ENCODE data around the gene CD300C.
"Not testable (repeated sequence)": the region's sequence is repeated elsewhere in the genome, so short reads cannot be mapped to it uniquely, and the experiment has no call there.

Gene CD300C

GRCh38 chr17:74561586-74561985 lies 15.7 kb upstream of the CD300C start:
- DNase-seq = no peak

DNA sequence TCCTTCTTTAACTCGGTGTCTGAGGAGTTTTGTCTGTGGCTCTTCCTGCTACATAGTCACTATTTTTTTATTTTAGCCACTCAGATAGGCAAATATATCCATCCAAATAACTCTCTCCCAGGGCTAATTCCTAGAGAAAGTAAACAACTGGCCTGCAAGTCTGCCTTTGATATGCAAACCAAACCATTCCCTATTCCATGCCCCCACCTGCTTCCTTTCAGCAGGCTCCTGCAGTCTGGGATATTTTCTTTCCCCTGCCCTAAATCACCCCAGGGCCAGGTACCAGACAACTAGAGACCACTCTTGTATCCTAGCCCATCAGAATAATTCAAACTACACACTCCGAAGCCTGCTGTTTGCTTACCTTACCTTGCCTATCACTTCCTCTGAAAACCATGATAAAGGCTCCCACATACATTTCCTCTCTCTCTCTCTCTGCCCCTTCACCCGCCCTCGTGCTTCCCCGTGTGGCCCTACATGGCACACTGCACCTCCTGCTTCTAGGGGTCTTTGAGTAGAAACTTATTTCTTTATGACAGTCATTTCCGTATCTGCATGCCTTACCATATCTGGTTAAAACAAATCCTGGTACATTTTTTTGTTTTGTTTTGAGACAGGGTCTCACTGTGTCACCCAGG lies 13.1 kb upstream of the CD300C start:
- no peak for DNase-seq

DNA sequence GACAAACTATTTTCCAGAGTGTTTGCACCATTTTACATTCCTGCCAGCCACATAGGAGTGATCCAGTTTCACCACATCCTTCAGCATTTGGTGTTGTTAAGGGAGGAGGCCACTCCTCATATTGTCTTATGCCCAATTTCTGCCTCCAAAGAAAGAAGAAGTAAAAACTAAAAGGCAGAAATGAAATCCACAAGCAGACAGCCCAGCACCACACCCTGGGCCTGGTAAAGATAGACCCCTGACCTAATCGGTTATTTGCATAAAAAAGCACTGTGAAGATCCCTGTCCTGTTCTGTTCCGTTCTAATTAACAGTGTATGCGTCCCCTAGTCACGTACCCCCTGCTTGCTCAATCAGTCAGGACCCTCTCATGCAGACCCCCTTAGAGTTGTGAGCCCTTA lies 12.5 kb upstream of the CD300C start:
- not testable (repeated sequence) for DNase-seq

DNA sequence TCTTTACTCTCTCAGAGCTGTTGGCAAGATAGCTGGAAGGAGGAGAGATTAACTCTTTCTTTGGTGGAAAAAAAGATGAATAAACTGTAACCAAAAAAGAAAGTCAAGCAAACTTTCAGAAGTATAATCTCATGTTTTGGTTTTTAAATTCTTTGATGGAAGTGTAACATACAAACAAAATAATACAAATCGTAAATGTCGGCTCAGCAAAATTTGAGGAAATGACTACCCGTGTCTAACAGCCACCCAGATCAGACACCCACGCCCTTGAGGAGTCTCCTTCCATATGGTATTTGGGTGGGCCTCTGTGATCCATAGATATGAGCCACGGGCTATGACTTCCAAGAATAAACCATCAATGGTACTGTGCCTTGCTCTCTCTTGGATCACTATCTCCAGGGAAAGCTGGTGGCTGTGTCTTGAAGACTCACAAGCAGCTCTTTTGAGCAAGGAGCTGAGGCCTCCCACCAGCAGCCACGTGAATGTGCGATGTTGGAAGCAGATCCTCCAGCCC lies 9.6 kb upstream of the CD300C start:
- DNase-seq = no peak

DNA sequence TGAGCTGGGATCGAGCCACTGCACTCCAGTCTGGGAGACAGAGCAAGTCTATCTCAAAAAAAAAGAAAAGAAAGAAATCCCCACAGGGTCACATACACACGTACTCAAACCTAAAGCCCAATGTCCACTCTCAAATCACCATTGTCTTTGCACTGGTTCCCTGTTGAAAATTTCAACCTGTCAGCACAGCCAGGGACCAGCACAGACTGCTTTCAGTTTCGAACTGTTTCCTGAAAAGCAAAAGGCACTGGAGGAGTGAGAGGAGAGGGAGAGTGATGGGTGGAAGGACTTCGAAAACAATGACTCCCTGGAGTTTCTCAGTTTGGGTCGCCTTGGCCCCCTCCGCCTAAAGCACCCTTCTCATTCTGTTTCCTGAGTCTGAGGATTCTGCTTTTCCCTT lies 9.0 kb upstream of the CD300C start:
- no peak for DNase-seq

DNA sequence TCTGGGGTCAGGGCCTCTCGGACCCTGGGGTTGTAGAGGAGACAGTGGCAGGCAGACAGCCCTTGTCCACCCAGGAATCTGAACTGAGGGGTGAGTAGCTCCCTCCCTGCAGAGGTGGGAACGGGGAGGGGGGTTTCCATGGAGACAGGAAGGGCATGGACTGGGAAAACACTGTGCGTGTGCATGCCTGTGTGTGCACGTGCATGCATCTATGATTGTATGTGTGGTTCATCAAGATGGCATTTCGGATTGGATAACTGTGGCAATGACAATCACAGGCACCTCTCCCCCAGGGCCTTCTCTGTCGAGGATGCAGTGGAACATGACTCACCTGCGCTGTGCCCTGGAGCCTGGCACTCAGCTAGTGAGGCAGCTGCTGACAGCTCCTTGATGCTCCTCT lies 6.1 kb upstream of the CD300C start:
- DNase-seq = no peak

GRCh38 chr17:74550602-74551001 lies 4.7 kb upstream of the CD300C start:
- no peak for DNase-seq

DNA sequence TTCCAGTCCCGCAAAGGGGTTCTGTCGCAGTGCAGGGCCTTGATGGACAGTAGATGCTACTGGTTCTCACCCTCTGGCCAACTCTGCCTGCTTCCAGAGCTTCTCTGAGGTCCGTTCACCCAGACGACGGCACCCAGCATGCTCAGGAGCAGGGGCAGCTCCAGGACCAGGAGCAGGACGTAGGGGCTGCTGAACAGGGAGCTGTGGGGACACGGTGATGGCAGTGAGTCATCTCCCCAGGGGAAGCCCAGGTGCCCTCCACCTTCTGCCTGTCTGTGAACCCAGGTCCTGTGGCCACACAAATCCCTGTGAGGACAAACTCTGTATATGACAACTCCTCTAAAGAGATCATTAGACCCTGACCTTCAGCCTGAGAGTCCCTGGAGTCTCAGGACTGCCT lies 3.4 kb upstream of the CD300C start:
- no peak for DNase-seq

DNA sequence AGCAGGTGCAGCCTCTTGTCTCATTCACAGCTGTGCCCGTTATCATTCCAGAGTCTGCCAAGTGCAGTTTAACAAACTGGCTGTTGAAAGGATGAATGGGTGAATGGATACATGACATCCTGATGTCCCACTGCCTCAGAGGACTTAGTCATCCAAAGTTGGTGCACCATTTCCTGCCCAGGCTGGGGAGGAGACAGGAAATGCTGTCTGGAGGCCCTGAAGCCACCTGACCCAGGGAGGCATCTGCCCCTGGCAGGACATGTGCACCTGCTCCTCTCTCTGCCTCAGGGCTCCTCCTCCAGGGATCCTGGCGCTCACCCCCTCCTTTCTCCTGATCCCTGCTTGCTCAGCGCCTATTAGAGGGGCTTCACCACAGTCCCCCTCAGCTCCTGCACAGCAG lies 1.8 kb upstream of the CD300C start:
- no peak for DNase-seq

DNA sequence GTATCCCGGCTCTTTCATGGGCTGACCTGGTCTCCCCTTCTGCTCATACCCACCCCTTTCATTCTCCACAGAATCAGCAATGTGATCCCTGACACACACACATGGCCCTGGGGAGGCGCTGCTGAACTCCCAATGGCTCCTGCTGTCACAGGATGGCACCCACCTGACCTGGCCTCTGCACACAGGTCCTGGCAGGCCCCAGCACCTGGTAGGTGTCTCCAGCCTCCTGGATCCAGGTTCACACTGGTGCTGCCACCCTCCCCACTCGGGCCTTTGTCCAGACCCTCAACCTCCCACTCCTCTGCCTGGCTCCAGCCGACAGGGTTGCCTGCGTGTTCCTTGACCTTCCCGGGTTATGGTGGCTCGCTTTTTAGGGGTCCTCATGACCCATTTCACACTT lies 1.3 kb upstream of the CD300C start:
- no peak for DNase-seq

DNA sequence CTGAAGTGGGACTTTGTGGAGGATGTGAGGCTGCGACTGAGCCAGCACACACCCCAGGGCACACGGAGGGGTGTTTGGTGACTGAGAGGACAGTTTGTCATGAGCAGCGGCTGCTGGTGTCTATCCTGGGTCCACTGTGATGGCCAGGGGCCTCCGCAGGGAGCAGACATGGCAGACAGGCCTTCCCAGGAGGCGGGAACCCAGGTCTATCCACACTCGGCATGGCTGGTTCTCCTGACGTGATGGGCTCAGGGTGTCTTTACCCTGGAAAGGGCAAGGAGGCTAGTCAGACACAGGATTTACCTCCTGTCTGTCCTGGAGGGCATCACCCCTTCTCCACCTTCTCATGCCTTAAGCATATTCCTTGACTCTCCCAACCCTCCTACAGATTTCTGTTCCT lies 671 bp upstream of the CD300C start:
- DNase-seq = no peak

- no peak for DNase-seq
Observed at GRCh38 chr17:74544991-74545842, 698 bp downstream of the CD300C start.

DNA sequence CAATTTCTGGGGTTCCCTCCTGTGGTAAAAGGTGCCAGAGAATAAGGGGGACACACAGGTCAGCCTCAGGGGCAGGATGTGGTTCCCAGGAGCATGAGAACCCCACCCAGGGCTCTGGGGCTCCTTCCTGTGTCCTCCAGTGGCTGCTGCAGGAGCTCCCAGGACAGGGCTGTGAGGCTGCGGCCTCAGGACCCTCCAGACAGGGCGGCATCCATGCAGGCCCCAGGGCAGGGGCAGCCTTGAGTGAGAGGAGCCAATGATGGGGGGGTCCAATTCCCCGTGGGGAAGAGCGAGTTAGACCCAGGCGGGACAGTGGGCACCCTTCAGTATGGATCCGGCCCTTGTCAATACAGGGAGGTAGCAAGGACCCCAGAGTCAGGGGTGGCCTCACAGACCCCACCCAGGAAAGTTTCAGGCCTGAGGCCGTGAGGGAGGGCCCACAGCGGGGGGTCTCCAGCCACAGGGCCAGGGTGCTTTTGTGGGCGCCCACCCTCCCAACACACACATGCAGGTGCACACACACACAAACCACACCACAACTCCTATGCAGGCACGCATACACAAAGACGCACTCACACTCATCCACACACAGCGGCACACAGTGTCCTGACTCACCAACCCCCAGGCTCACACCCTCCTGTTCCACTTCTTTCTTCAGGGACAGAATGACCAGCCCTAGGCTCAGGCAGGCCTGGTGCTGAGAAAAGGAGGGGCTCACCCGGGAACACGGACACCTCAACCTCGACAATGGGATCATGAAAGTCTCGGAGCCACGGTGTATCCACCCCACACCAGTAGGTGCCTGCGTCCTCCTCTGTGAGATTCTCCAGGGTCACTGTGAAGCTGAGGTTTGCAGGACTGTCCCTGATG lies 1.8 kb downstream of the CD300C start:
- no peak for DNase-seq

DNA sequence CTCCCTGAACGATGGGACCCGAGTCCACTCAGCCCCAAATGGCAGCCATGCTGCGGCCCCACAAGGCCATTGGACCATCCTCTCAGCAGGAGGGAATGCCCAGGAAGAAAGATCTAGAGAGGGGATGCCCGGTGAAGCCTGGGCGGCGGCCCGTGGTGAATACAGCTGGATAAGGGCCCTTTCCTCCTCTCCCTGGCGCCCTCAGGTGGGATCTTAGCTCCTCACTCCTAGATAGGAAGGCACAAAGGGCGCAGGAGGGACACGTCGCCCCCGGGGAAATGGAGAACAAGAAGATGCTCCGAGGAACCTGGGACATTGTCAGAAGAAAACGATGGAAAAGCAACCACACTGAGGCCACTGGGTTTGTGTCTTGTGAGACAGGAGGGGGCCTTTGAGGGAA lies 2.5 kb downstream of the CD300C start:
- no peak for DNase-seq

DNA sequence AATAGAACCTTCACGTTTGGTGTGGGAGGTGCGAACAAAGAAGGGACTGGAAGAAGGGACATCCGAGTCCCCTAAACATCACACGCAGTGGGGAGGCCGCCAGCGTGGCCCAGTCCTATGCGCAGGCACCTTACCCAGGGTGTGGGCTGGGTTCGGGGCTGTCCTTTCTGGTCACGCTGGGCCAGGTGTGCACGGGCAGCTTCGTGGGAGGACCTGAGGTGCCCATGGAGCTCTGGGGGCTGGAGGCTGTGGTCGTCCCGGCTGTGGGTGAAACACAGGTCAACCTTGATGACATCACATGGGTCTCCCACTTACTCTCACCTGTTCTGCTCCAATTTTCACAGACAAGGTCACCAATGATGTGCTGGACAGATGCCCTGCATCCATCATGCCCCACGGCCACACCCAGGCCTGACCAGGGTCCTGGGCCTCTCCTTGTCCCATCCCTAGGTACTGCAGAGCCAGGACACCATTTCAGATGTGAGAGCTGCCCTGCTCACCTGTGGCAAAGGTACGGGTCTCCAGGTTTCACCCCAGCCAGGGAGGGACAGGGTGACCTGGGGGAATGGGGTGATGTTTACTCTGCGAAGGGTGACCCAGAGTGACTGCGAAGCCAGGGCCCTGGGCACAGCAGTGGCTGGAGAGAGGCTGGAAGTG lies 3.1 kb downstream of the CD300C start:
- no peak for DNase-seq

DNA sequence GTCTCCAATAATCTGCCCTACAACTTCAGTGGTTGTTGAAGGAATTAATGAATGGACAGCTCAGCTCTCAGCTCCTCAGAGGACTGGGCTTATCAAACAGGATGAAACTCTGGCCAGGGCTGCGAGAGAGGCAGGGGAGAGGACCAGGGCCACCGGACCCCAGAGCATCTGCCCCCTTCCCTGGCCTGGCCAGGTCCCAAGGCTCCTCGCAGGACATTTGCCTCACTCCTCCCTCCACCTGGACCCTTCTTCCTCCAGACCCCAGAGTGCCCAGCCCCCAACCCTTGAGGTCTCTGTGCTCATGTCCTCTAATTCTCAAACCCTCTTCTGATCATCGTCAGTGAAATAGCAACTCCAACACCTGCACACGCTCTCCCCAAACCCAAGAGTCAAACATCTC lies 3.7 kb downstream of the CD300C start:
- no peak for DNase-seq

DNA sequence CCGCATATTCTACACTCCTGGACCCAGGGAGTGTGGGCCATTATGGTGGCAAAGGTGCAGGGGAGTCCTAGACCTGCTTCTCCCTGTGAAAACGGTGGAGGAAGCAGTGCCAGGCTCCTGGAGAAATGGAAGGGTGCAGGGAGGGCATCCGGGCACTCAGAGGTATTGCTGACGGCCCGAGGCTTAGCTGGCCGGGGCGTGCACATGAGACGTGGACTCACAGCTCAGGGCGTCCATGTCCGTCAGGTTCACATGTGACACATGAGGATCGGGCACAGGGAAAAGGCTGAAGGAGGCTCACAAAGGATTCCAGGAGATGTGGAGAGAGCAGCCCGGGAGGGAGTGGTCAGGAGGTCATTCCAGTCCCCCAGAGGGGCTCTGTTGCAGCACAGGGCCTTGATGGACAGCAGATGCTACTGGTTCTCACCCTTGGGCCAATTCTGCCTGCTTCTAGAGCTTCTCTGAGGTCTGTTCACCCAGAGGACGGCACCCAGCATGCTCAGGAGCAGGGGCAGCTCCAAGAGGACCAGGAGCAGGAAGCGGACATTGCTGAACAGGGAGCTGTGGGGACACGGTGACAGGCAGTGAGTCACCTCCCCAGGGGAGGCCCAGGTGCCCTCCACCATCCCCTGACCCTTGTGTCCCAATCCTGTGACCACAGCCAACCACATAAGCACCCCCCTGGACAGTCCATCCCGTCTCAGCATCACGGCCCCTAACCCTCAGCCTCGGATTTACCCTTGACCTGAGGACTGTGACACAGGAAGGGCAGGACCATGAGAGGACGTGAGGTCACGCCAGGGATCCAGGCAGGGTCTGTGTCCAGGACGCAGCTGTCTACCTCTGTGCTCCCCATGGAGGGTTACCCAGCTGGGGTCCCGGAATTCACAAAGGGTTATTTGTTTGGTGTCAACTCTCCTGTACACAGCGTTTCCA lies 4.5 kb downstream of the CD300C start:
- DNase-seq = no peak

DNA sequence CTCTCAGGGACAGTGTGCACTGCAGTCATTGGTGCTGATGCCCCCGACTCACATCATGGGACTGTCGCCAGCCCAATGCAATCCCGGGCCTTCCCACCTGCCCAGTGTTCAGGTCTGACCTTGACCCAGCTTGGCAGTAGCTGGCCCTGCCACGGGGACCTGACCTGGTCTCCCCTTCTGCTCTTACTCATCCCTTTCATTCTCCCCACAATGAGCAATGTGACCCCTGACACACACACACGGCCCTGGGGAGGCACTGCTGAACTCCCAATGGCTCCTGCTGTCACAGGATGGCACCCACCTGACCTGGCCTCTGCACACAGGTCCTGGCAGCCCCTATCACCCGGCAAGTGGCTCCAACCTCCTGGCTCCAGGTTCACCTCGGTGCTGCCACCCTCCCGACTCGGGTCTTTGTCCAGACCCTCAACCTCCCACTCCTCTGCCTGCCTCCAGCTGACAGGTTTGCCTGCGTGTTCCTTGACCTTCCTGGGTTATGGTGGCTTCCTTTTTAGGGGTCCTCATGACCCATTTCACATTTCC lies 6.6 kb downstream of the CD300C start:
- DNase-seq = no peak

GRCh38 chr17:74536890-74537289 lies 9.0 kb downstream of the CD300C start:
- no peak for DNase-seq

DNA sequence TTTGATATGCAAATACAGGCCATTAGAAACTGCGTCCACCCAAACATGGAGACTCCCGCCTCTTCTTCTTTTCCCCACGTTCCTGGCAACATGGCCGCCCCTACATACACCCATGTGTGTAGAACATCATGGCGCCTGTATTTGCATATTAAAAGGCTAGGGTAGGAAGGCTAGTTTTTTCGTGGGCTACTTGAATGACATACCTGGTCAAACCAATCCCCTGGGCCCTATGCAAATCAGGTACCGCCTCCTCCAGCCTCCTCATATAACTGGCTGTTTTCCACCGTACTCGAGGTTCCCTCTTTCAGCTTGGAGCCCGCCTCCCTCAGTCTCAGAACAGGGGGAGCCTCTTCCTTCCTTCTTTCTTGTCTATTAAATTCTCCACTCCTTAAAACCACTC lies 13.8 kb downstream of the CD300C start:
- no peak for DNase-seq

DNA sequence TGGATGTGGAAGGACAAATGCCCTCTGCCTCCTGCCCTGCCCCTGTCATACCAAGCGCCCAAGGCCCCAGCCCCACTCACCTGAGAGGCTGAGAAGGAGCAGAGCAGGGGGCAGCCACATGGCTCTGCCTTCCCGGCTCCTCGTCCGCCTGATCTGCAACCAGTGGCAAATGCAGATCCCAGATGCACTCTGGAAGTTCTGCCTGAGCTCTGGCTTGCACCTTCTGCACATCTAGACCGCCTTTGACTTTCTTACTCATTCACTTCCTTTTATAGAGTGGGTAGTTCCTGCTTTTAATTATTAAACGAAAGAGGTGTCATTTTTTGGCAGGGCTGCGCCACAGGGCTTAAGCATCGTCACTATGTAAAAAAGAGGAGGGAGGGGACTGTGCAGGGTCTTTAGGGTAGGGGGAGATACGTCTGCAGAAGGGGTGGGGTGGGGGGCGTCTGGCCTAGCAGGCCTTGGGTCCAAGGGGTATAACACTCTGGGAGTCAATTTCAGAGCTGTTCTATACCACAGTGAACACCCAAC lies 14.6 kb downstream of the CD300C start, which contains the start of gene CD300LB:
TSS of gene CD300LB (minus strand) at position 245 of the 531 bp plus-strand sequence. CDS start at position 120, 125 bp downstream.
- no peak for DNase-seq

Data from NCI-H2081 treated with DMSO at 0.1 percent for 48 hours (cell line).